GM21447 (cell line): ENCODE results near the gene DDX1.
"Not testable (repeated sequence)": the region's sequence is repeated elsewhere in the genome, so short reads cannot be mapped to it uniquely, and the experiment has no call there.

Experiments
- ATAC-seq: cut with Tn5 transposase; IDR thresholded peaks from one replicate; pipeline ENCODE4 v1.9.1; 2021; ENCODE audit not compliant: unreplicated experiment

DDX1 gene

DNA sequence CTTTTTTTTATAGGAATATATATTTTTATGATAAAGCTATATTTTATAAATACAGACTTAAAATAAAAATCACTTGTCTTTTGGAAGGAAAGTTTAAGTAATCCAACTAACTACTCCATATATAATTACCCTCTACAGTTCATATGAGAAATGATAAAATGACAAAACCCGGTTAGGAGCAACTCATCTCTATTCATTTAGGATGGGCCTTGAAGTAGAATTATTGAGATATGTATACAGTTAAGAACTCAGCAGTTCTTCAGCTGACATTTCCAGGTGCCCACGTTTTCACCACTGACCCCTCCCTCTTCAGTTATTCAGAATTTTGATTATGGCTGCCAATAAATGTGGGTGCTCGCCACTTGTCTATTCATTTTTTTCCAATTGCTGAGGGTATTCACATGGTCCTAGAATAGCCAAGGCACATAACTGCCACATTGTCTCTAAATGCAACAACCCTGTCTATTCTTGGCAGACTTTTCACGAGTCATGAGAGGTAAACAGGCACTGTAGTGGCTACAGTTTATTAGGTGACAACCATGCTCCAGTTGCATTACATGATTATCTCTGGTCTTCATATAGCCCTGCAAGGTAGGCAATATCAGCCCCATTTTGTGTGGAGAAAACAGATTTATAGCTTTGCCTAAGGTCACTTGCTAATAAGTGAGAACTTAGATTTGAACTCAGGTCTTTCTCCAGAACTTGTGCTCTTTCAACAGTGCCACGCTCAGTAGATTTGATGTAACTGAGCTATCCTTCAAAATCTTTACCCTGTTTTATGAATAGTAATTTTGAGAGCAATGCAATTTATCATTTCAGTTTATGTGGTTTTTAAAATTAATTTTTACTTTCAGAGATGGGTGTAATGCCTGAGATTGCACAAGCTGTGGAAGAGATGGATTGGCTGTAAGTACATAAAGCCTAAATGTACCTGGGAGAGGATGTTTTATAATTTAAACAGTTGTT lies 2.9 kb downstream of the DDX1 start:
- ATAC-seq = no peak

DNA sequence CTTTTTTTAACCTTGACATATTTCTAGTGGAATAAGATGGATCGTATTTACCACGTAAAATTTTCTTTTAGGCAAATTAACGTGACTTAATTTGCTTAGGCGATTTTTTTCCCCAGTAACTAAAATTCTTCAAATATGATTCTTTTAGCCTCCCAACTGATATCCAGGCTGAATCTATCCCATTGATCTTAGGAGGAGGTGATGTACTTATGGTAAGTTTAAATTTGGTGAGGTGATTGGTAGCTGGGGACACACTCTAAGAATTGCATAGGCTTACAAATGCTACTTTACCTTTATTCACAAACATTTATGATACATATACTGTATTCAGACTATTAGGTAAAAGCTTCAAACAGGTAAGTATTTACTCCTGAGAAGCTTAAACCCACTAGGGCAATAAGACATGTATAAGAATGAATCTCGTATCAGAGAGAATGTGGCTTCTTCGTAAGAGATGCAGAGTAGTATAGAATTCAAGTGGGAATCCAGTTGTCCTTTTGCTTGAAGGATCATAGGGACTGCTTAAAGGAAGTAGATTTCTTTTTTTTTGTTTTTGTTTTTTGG lies 3.8 kb downstream of the DDX1 start:
- no peak for ATAC-seq

DNA sequence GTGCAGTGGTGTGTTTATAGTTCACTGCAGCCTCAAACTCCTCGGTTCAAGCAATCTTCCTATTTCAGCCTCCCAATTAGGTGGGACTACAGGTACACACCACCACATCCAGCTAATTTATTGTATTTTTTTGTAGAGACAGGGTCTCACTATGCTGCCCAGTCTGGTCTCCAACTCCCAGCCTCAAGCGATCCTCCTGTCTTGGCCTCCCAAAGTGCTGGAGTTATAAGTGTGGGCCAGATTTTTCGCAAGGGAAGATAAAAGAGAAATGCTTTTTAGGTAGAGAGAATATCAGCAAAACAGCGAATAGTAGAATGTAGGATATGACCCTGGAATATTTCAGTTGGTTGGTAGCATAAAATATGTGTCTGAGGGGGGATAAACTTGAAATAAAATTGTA lies 4.3 kb downstream of the DDX1 start:
- ATAC-seq = no peak

DNA sequence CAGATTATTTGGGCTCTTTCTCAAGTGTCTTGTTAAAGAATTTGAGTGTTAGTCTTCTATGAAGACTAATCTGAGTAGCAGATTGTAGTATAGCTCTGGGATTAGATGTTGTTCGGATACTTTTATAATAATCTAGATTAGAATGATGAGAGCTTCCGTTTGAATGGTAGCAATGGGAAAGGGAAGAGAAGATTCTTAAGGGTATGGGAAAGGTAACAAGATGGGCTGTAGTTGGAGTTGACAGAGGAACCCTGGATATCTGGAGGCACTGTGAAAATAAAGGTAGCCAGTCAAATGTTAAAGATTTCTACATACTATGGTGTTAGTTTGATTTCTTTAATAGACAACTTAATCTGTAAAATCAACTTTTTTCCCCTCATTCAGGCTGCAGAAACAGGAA lies 4.7 kb downstream of the DDX1 start:
- no peak for ATAC-seq

DNA sequence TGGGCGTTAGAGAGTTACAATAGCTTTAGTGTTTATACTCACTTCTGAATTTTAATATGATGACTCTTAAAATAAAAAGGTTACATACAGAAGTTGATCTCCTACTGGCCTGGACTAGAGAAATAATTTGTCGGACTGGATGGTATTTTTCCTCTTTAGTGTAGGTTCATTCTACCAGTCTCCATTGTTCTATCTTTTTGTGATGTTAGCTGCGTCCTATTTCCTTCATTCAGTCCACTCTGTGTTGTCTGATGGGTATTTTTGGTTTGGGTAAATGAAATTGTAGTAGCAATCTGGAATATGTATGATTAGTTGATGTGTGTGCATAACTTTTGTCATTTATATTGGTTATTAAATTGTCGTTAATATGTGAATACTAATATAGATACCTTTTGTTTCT lies 5.3 kb downstream of the DDX1 start:
- no peak for ATAC-seq

DNA sequence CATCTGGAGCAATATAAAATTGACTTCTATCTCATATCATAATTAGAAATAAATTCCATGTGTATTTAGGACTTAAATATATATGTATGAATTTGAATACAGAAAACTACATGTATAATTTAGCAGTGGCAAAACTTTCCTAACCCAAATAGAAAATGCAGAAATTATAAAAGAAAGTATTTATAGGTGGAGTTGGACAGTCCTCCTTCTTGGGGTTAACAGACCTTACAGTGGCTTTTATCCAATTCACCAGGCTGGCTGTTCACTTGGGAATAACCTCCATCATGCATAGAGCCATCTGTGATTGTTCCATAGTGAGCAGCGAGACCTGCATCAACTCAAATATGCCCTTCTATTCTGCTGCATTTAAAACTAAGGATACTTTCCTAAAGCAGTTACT lies 8.3 kb downstream of the DDX1 start:
- ATAC-seq = no peak

DNA sequence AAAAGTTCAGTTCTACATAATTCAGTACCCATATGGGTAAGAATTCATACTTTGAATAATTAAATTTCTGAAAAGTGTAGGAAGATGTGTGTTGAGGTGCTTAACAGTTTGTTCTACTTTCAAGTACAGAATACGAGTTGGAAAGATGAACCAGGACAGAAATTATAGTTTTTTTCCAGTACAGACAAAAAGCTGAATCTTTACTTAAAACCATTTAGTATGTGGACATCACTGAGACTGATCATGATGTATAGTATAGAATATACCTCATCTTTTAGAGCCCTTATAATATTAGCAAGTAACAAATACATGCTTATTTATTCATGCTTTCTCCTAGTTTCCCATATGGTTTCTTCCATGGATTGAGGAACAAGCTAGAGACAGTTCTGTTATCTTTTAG lies 10.0 kb downstream of the DDX1 start:
- ATAC-seq = no peak

DNA sequence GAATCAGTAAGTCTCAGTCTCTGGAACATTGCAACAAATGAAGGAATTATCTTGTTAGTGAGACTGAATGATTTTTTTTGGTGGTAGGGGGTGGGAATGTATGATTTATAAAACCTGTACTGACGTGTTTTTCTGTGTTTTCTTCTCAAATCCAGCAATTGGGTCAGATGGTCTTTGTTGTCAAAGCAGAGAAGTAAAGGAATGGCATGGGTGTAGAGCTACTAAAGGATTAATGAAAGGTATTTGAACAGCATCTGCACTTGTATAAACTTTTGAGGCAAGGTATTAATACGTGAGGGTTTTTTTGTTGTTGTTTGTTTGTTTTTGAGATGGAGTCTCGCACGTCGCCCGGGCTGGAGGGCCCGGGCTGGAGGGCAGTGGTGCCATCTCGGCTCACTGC lies 10.7 kb downstream of the DDX1 start:
- no peak for ATAC-seq

DNA sequence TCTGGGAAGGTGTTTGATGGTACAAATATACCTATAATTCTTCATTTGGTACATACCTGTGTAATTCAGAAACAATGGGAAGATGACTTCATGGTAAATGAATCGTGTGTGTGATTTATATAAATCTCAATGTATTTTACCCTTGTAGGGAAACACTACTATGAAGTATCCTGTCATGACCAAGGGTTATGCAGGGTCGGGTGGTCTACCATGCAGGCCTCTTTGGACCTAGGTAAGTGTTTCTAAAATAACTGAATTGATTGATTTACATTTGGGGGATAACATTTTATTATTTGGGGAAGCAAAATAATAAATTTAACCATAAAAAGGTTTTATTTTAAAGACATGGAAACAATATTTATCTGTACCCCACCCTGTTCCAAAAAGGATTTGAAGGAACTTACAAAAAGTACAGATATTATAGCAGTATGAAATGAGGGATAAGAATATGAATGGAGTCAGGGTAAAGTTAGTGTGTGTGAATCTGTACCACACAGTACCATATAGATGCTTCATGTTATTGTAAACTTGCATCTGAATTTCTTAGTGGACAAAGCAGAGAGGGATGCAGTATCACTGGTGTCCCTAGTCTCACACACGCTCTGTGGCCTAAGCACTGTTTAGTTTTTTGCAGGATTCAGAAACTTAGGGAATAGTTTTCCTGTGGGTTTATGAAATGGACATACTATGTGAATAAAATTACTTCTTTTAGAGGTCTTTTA lies 11.5 kb downstream of the DDX1 start:
- ATAC-seq = no peak

DNA sequence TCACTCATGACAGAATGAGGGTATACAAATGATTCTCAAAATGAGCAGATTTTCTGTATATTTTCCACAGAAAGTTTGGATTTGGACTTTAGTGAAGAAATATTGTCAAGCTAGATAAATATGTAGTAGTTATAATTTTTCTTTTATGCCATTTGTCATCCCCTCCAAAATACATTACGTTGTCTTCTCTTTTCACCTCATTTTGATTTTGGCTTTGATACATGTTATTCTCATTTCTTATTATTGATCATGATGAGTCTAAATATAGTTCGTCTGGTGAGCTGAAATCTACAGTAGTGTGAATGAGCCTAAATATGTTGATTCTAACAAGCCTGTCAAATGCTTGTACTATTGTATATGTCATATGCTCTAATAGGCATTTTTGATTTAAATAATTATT lies 12.3 kb downstream of the DDX1 start:
- ATAC-seq = no peak

DNA sequence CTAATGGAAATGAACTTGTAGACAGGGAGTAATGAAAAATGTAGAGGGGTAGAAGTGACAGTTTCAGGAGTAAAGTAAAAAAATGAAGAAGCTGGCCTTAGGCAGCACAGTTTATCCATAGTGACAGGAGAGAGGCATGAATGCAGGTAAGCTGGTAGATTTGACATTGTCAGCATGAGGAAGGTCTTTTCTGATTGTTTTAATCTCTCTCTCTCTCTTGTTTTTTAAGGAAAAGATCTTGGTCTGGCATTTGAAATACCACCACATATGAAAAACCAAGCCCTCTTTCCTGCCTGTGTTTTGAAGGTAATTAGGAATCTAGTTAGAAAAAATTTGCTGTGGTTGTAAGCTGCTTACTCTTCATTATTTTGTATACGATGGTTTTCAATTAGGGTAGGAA lies 14.1 kb downstream of the DDX1 start:
- no peak for ATAC-seq

DNA sequence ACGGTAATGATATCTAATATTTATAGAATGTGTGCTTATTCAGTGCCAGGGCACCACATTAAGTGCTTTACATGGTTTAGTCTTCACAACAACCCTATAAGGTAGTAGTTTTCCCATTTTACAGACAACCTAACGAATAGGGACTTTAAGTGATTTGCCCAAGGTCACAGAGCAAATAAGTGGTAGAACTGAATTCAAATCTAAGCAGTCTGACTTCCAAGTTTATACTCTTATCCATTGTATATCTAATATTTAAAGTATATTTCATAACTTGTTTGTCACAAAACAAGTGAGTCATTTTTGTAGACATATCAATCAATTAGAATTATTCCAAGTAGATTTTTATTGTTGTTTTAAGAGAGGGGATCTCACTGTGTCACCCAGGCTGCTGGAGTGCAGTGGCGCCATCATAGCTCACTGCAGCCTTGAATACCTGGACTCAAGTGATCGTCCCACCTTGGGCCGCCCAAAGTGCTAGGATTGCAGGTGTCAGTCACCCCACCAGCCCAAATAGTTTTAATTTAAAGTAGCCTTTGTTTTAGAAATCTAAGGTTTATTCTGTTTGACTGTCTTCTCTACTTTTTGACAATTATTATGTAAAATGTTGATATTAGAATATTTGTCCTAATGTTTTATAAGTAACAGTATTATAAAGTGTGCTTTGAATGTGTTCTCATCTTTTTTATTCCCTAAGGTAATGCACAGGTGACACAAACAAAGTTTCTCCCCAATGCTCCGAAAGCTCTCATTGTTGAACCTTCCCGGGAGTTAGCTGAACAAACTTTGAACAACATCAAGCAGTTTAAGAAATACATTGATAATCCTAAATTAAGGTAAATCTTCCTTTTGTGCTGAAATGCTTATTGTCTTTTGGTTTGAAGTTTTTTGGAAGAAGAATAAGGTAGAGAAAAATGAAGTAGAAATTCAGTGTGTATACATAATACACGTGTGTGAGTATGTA lies 15.1 kb downstream of the DDX1 start:
- no peak for ATAC-seq

DNA sequence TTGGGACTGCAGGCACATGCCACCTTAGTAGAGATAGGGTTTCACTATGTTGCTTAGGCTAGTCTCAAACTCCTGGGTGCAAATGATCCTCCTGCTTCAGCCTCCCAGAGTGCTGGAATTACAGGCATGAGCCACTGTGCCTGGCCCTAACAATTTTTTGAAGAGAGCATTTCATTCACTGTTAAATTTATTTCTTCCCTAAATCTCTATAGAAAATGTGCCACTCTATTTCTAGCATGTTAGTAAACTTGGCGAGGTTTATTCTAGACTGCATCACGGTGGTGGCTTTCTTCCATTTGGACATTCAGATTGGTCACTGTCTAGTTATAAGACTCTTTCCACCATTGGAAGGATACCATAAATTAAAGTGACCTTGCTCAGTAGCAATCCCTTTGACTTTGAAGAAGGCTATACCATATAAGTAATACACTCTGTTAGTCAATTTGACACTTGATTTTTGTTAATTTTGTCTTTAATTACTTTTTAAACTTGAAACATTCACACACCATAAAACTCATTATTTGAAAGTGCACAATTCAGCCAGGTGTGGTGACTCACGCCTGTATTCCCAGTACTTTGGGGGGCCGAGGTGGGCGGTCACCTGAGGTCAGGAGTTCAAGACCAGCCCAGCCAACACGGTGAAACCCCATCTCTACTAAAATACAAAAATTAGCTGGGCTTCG lies 16.2 kb downstream of the DDX1 start:
- ATAC-seq = no peak

DNA sequence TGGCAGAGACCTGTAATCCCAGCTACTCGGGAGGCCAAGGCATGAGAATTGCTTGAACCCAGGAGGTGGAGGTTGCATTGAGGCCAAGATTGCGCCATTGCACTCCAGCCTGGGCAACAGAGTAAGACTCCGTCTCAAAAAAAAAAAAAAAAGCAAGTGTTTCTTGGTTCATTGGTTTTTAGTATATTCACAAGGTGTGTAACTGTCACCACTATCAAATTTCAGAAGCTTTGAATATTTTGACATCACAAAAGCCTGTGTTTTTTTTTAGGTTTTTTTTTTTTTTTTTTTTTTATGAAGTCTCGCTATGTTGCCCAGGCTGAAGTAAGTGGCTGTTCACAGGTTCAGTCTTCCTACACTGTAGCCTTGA lies 16.7 kb downstream of the DDX1 start:
- ATAC-seq = no peak

DNA sequence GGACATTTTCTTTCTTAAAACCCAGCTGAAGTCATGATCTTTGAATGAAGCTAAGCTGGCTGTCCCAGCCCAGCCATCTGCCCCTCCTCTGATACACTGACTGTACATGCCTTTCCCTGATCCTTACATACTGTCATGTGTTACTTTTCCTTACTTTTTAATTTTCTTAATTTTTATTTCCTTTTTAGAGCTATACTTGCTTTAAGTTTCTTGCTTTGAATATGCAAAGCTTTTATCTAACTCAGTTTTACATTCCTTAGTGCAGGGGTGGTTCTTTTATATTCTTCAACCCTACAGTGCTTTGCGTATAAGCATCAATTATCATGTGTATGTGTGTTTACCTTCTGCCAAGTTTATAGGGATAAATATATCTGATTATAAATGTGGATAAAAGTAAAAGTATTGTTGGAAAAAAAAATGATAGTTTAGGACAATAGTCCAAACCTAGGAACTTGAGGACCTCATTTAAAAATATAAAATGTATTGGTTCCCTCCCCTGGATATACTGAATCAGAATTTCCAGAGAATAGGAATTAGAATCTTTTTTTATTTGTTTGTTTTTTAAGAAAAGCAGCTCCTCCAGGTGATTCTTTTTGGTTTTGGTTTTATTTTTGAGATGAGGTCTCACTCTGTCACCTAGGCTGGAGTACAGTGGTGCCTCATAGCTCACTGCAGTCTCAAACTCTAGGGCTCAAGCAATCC lies 17.8 kb downstream of the DDX1 start:
- ATAC-seq = no peak

DNA sequence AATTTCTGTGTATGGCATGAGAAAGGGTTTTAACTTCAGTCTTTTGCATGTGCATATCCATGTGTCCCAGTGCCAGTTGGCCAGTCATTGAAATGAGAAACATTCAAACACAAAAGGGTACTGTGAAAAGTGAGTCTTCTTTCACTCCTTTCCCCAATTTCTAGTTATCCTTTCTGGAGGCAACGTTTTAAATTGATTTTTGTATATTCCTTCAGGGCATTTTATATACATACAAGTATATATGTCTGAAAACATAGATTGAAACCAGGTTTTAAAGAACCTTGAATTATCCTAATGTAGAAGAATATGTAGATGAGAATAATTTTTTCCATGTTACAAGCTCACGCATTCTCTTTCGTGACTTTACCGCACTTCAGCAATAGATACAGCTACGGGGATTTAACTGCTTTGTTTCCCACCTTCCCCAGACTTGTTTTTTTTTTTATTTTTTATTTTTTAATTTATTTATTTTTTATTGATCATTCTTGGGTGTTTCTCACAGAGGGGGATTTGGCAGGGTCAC lies 18.8 kb downstream of the DDX1 start:
- ATAC-seq = no peak

DNA sequence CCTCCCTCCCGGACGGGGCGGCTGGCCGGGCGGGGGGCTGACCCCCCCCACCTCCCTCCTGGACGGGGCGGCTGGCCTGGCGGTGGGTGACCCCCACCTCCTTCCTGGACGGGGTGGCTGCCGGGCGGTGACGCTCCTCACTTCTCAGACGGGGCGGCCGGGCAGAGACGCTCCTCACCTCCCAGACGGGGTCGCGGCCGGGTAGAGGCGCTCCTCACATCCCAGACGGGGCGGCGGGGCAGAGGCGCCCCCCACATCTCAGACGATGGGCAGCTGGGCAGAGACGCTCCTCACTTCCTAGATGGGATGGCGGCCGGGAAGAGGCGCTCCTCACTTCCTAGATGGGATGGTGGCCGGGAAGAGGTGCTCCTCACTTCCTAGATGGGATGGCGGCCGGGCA lies 20.4 kb downstream of the DDX1 start:
- not testable (repeated sequence) for ATAC-seq

DNA sequence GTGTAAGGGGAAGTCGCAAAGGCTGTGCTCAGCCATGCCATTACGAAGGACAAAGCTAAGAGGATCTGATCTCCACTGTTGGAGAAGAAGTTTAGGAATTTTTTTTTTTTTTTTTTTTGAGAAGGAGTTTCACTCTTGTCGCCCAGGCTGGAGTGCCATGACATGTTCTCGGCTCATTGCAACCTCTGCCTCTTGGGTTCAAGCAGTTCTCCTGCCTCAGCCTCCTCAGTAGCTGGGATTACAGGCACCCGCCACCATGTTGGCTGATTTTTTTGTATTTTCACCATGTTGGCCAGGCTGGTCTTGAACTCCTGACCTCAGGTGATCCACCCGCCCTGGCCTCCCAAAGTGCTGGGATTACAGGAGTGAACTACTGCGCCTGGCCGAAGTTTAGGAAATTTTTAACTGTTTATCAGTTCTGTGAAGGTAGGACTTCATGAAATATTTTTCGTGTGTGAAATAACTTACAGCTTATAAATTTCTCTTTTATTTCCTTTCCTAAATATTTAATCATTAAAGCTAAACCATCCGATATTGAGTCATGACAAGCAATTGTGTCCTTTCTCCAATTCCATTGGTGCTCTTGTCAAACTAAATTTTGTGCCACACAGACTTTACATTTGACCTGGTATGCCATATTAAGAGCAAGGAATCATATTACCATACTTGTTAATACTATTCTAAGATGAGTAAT lies 22.2 kb downstream of the DDX1 start:
- ATAC-seq = no peak
